Epidermal melanocyte (primary cell): ENCODE results near the gene CD58.

Experiments
- DNase-seq: peaks from one replicate; pipeline ENCODE4 v3.0.0; 2011; ENCODE audit warnings: low spot score; ENCODE audit not compliant: insufficient read length

The CD58 gene

GRCh38 chr1:116544588-116545358 is 26.1 kb downstream of the CD58 start:
- no peak for DNase-seq

GRCh38 chr1:116540088-116540487 is 30.7 kb downstream of the CD58 start:
- no peak for DNase-seq

- no peak for DNase-seq
Observed at GRCh38 chr1:116538544-116538943, 32.3 kb downstream of the CD58 start.

- DNase-seq = no peak
Observed at GRCh38 chr1:116537898-116538297, 32.9 kb downstream of the CD58 start.

- no peak for DNase-seq
Observed at GRCh38 chr1:116537040-116537831, 33.6 kb downstream of the CD58 start.

- DNase-seq = no peak
Observed at GRCh38 chr1:116534014-116534739, 36.6 kb downstream of the CD58 start.

GRCh38 chr1:116533429-116533820 is 37.4 kb downstream of the CD58 start:
- no peak for DNase-seq

GRCh38 chr1:116532671-116533428 is 38.0 kb downstream of the CD58 start:
- DNase-seq = no peak

GRCh38 chr1:116531917-116532316 is 38.9 kb downstream of the CD58 start:
- DNase-seq = no peak

- no peak for DNase-seq
Observed at GRCh38 chr1:116529681-116530080, 41.1 kb downstream of the CD58 start.

GRCh38 chr1:116529199-116529631 is 41.6 kb downstream of the CD58 start:
- no peak for DNase-seq

- DNase-seq = no peak
Observed at GRCh38 chr1:116528329-116529083, 42.3 kb downstream of the CD58 start.

GRCh38 chr1:116525440-116525839 is 45.4 kb downstream of the CD58 start:
- DNase-seq = no peak

- DNase-seq = no peak
Observed at GRCh38 chr1:116521186-116521585, 49.6 kb downstream of the CD58 start.

GRCh38 chr1:116518400-116518799 is 52.4 kb downstream of the CD58 start:
- no peak for DNase-seq

- DNase-seq = no peak
Observed at GRCh38 chr1:116516631-116517030, 54.2 kb downstream of the CD58 start.

GRCh38 chr1:116515702-116516101 is 55.1 kb downstream of the CD58 start:
- no peak for DNase-seq

- DNase-seq = no peak
Observed at GRCh38 chr1:116514708-116515525, 55.9 kb downstream of the CD58 start.

GRCh38 chr1:116513956-116514355 is 56.9 kb downstream of the CD58 start:
- no peak for DNase-seq
